T-helper 9 cell (primary cell): ENCODE measurements around the gene RBFOX1.
"Not testable (repeated sequence)": the region's sequence is repeated elsewhere in the genome, so short reads cannot be mapped to it uniquely, and the experiment has no call there.

Experiments used
- DNase-seq: peaks from one replicate; pipeline ENCODE4 v3.0.0-alpha.2; 2020

RBFOX1 gene

DNA sequence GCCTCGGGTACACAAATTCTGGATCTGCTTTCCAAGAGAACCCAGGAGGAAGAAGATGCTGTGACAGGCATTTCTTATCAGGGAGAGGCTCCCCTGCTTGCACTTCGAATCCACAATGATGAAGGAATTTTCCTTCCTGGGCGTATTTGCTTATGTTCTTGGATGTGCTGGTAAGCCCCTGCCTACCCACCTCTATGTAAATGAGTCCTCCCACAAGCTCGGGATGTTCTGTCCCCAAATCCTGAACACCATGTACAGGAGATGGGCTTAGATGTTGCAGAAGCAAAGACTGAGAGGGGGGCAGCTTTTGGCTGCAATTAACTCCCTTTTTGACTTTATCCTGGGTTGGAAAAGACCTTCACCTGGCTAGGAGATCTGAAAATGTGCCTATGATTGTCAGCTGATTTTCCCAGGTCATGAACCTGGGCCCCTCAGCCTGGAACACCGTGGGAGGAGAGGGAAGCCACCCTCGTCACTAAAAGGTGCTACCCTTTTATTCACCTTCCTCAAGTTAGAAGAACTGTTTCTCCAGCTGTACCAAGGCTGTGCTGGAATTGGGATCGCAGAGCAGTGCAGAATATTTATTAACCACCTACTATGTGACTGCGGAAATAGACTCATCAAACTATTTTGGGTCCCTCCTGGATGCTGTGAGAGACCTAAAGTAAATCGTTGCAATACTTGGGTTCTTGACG, 150.1 kb downstream of the RBFOX1 start:
- no peak for DNase-seq

DNA sequence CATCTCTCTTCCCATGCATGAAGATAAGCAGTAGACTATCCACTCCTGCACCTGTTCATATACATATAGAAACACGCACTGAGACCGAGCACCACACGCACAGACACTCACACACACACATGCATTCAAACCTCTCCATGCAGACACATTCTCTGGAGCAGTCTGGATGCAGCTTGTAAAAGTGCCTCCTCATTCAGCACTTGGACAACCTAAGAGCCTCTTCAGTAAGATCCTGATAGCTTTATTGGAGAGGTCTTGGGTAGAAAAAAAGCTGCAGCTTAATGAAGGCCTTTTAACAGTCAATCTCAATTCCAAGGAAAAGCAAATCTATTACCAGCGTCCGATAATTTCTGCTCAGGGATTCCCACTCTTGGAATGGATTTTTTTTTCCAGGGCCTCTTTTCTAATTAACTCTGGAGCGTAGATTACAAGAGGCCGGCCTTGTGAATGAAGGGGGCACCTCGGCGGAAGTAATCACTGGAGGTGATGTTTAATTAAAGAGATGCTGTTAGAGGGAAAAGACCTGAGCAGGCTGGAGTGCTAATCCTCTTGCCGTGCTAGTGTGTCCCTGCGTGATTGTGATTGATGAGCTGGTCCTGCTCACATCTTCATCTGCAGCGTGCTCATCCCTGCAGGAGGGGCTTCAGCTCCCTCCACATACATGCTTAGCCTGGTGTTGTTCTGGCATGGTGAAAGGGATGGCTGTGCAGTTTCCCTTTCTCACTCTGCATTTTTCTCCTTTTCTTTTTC, 155.1 kb downstream of the RBFOX1 start:
- no peak for DNase-seq

GRCh38 chr16:7492122-7492521, 159.5 kb downstream of the RBFOX1 start:
- no peak for DNase-seq

GRCh38 chr16:7493133-7493532, 160.5 kb downstream of the RBFOX1 start:
- no peak for DNase-seq

GRCh38 chr16:7497691-7498090, 165.0 kb downstream of the RBFOX1 start:
- DNase-seq, result no peak

- DNase-seq, result no peak
Measured at GRCh38 chr16:7501868-7502267, 169.2 kb downstream of the RBFOX1 start.

DNA sequence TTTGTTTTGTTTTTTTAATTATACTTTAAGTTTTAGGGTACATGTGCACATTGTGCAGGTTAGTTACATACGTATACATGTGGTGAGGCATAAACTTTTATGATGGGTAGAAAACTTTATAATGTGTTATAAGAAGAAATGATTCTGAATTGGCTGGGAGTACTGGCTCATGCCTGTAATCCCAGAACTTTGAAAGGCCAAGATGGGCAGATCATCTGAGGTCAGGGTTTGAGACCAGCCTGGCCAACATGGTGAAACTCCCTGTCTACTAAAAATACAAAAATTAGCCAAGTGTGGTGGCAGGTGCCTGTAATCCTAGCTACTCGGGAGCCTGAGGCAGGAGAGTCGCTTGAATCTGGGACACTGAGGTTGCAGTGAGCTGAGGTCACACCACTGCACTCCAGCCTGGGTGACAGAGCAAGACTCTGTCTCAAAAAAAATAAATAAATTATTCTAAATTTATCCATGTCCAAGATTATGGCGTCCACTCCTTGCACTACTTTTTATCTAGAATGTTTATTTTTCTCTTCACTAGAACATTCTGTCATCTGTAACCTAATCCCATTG, 170.0 kb downstream of the RBFOX1 start:
- DNase-seq, result not testable (repeated sequence)

DNA sequence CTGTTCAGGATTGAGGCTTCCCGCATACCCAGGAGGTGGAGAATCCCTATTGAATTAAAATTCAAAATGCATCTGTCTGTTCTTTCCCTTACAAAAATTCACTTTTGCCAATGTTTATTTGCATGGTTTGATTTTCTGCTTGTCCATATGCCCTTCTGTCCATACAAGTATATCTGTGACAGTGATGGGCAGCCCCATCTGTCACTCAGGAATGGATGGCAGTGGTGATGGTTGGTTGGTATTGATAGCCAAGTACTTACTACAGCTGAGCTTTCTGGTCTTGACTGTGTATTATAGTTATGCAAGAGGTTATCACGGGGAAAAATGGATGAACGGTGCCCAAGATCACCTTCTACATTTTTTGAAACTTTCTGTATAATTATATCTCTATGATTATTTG, 171.0 kb downstream of the RBFOX1 start:
- no peak for DNase-seq

DNA sequence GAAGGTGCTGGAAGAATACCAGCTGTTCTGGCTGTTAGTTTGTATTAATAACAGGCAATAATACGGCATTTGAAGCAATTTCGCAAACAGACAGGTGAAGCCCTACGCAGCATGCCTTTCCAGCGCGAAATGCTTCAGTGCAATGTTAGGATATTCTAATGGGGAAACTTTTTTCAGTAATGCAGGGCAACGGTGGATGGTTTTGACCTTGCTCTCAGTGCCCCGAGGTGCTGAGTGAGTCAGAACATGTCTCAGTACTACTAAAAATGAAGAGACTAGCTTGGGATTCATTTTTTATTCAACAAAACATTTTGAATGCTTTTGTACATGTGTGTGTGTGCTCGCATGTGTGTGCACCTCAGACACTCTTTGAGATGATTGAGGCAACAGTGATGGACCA, 172.2 kb downstream of the RBFOX1 start:
- no peak for DNase-seq

DNA sequence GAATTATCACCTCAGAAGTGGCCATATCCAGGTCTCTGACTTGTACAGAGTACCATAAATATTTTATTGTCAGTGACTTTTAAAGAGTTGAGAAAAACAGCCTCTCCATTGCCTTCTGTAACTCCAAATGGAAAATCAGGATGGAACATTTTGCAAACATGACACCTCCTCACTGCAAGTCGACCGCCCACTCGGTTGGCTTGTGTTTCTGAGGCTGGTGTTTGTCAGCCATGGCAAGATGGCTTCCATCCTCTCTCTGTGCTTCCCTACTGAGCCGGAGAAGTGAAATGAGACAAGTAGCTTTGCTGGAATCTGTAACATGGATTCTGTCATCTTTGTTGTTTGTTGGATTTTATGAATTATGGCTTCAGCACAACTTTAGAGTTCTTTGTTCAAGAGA, 172.8 kb downstream of the RBFOX1 start:
- no peak for DNase-seq

GRCh38 chr16:7506363-7506762, 173.7 kb downstream of the RBFOX1 start:
- no peak for DNase-seq

- DNase-seq, result no peak
Measured at GRCh38 chr16:7508656-7509055, 176.0 kb downstream of the RBFOX1 start.

- no peak for DNase-seq
Measured at GRCh38 chr16:7509963-7510601, 177.4 kb downstream of the RBFOX1 start.

- no peak for DNase-seq
Measured at GRCh38 chr16:7511549-7512260, 179.1 kb downstream of the RBFOX1 start.

- DNase-seq, result no peak
Measured at GRCh38 chr16:7512503-7512902, 179.9 kb downstream of the RBFOX1 start.

GRCh38 chr16:7513429-7513828, 180.8 kb downstream of the RBFOX1 start:
- DNase-seq, result no peak

- no peak for DNase-seq
Measured at GRCh38 chr16:7515543-7515942, 182.9 kb downstream of the RBFOX1 start.

DNA sequence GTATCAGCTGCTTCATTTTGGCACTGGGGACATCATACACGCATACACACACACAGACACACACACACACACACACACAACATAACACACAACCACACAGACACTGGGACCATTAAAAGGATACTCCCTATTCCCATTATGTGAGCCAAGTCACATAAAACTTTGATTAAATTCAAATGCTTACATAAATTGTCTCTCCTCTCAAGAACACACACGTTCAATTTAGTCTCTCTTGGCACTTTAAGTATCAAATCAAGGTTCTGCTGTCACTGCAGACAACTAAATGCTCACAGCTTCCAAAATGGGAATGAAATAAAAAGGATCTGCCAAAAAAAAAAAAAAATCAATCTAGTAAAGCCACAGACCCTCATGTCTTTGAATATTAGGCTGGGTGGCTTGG, 184.9 kb downstream of the RBFOX1 start:
- DNase-seq, result no peak

DNA sequence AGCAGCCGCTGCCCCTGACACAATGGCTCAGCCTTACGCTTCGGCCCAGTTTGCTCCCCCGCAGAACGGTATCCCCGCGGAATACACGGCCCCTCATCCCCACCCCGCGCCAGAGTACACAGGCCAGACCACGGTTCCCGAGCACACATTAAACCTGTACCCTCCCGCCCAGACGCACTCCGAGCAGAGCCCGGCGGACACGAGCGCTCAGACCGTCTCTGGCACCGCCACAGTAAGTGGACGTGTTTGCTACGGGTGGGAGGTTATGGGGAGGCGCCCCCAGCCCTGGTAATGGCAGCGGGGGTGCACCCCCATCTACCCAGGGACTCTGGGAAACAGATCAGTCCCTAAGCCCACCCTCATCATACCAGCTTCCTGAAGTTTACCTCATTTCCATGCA, 185.5 kb downstream of the RBFOX1 start:
- DNase-seq, result no peak

GRCh38 chr16:7521834-7522233, 189.2 kb downstream of the RBFOX1 start:
- DNase-seq, result no peak

DNA sequence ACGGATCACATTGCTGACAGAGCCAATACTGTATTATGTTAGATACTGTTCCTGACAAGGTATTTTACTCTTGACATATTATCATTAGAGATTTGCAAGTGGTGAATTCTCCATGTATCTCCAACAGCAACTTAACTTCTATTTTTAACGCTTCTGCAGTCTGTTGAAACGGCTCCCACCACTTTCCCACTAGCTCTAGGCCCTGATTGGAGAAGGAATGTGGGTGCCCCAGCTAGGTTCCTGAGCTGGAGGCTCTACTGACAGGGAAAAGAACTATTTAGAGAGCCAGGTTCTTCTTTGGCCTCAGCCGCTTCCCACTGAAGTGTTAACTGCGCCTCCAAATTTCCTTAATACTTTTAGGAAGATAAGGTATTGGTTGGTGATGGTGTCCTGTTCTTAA, 191.8 kb downstream of the RBFOX1 start:
- DNase-seq, result no peak

- DNase-seq, result no peak
Measured at GRCh38 chr16:7526736-7527135, 194.1 kb downstream of the RBFOX1 start.

DNA sequence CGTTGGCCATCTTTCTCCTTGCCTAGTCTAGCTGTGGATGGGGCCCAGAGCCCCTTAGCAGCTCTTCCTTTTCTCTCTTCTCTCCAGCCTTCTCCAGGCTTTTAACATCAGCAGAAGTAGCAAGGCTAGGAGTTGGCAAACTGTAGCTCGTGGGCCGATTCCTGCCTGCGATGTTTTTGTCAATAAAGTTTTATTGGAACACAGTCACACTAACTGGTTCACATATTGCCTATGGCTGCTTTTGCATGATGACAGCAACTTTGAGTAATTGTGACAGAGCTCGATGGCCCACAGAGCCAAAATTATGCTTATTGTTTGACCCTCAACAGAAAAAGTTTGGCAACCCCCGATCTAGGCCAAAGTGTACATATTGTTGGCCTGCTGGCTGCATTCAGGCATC, 199.9 kb downstream of the RBFOX1 start:
- no peak for DNase-seq
